Motor neuron (in vitro differentiated cells): ENCODE measurements around the gene PTPRD. TPM values are rescaled to one million over a fixed set of nuclear protein-coding genes. Genes with fewer than 3 reads are reported as not detected.

Experiments
- ATAC-seq, 8 experiments: fragments of 200-7000 bp; cut with Tn5 transposase; replicated peaks in 6 of 8; 2 replicates each; pipeline ENCODE4 v1.8.0; 2021; ENCODE audit warnings: mild to moderate bottlenecking in 8 of 8, moderate library complexity in 8 of 8
- H3K27ac ChIP-seq, 2 donors: fragments of 250-450 bp; sonication (Bioruptor Pico); 2 replicates each; pipeline ENCODE4 v1.9.0; 2021; ENCODE audit warnings: antibody characterized with exemption in 2 of 2, mild to moderate bottlenecking in 2 of 2, moderate library complexity in 1 of 2
- H3K4me1 ChIP-seq, 2 donors: fragments of 250-450 bp; sonication (Bioruptor Pico); replicated peaks in 1 of 2; 2 replicates each; pipeline ENCODE4 v1.6.1; 2021; ENCODE audit warnings: antibody characterized with exemption in 2 of 2, mild to moderate bottlenecking in 2 of 2, moderate library complexity in 1 of 2
- H3K4me3 ChIP-seq, 5 donors: fragments of 250-450 bp; sonication (Bioruptor Pico); 2 replicates each; pipeline ENCODE4 v1.9.0; 2021; ENCODE audit warnings: antibody characterized with exemption in 5 of 5, mild to moderate bottlenecking in 5 of 5, moderate library complexity in 4 of 5
- WGBS, 10 experiments: fragments of 450-650 bp; shearing (Covaris generic); methylation state at CpG; one replicate each; pipeline ENCODE4 v1.0.0; 2022; 5-methylcytosine and 5-hydroxymethylcytosine counted together
- in situ Hi-C, 9 experiments: fragments of 400-800 bp; cut with MboI; loops; one replicate each; pipeline ENCODE4 v1.15.0; 2021; ENCODE audit warnings: low sequenced_read_pairs in 9 of 9, low pct_unique_long_range_greater_than_20kb in 2 of 9; ENCODE audit not compliant: unreplicated experiment in 9 of 9
- total RNA-seq, 8 experiments: library from RNA; unstranded; fragments of 300-600 nt; gene quantifications; 2 replicates each; pipeline versions ENCODE4 v1.2.3 to v1.2.4, GENCODE V29; 2022

Gene PTPRD
- total RNA-seq, 8 experiments from 2014 or later: 0.15 to 175 (median 72.8) TPM

GRCh38 chr9:8388132-8388531 is 2224.7 kb downstream of the PTPRD start:
- ATAC-seq: no peak

GRCh38 chr9:8384091-8384490 is 2228.7 kb downstream of the PTPRD start:
- Histone ChIP-seq H3K4me1 (no peaks in the 10 kb centered on the region), H3K4me3 (no peak overlapping the region), H3K27ac (no peak overlapping the region)
- WGBS, 10 experiments: 0 to 100% (median 97%) methylated on average over 1 to 3 of the region's 3 CpGs
- ATAC-seq: no peak
- in situ Hi-C loops: no loop called here

More at GRCh38 chr9:8388132-8388531, 2224.7 kb downstream of the PTPRD start:
- Histone ChIP-seq H3K4me3 (no peak overlapping the region), H3K4me1 (no peaks in the 10 kb centered on the region), H3K27ac (no peak overlapping the region)
- 0 to 100% (median 63%) methylated on average over 1 of the region's 1 CpG; no CpG with 5 or more reads in 4 of the 10 experiments for WGBS, 10 experiments
- in situ Hi-C loops: no loop called here

DNA sequence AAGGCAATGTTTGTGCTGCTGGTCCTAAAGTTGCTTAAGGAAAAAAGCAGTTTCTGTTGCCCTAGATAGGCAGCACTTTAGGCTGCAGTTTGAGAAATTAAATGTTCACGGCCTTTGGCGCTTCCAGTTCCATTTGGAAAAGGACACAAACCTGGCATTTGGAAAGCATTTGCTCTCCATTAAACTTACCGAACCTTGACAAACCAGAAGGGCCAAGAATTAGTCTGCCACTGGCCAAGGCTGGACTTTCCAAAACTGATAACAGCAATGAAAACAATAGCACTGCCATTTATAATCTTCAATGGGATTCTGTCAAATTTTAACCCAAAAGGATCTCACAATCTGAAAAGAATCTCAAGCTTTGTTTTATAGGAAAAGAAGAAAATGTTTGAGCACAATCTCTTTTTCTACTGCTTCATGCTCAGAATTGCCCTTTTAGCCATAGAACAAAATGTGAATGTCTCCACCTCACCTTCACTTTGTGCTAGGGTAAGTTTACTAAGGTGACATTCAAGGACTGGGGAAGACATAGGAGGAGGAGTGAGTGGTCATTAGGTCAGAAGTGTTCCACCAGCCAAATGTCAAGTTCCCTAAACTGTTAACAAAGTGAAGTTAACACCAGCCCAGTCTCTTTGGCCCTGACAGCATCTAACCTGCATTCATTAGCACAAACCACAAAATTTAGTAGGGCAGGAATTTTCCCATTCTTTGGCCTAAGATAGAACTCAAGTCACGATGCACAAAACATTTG is 2229.8 kb downstream of the PTPRD start:
- no peaks in the 10 kb centered on the region for H3K4me1 ChIP-seq
- in situ Hi-C loops: no loop called here
- no peak overlapping the region for H3K4me3 ChIP-seq
- no peak for ATAC-seq
- 0 to 100% (median 83%) methylated on average over 1 to 4 of the region's 4 CpGs; no CpG with 5 or more reads in 3 of the 10 experiments for WGBS, 10 experiments
- no peak overlapping the region for H3K27ac ChIP-seq

DNA sequence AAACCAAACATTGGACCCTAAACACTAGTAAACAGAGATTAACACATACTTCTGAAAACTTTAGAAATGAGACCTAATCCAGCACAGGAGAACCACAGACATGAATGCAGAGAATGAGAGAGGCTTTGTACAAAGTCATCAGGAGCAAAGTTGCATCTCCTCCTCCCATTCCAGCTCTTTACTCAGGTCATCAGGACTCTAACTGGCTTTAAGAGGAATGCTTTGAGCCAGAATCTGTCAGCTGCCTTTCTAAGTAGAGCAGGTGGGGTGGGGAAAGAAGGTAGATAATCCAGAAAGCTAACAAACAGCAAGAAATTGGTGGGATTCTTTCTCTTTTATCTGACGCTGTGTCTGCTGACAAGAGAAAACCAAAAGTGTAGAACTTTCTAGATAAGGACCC is 2230.5 kb downstream of the PTPRD start:
- no peak for ATAC-seq
- Histone ChIP-seq H3K4me1 (no peaks in the 10 kb centered on the region), H3K27ac (no peak overlapping the region), H3K4me3 (no peak overlapping the region)
- WGBS, 10 experiments: 0 to 100% (median 58%) methylated on average over 1 of the region's 1 CpG; no CpG with 5 or more reads in 4 of the 10 experiments
- in situ Hi-C loops: no loop called here

DNA sequence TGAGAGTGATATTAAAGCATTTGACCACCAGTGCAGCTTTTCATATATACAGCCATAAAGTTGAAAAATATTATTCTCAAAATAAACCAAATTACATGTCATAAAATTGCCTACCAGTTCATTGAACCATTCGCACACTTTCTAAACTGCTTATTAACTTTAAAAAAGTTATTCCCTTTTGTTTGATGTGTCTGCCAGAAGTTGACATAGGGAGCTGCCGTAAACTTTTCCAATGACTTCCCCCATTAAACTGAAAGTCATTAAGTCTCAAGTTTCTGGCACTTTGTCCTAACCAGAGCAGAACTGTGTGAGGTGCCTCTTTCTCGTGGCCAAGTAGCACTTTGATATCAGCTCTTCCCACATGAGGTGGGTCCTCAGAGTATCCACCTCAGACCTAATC is 2231.2 kb downstream of the PTPRD start:
- 0 to 89% (median 67%) methylated on average over 1 to 3 of the region's 3 CpGs for WGBS, 10 experiments
- Histone ChIP-seq H3K4me1 (no peaks in the 10 kb centered on the region), H3K4me3 (no peak overlapping the region), H3K27ac (no peak overlapping the region)
- ATAC-seq: no peak
- in situ Hi-C loops: no loop called here

DNA sequence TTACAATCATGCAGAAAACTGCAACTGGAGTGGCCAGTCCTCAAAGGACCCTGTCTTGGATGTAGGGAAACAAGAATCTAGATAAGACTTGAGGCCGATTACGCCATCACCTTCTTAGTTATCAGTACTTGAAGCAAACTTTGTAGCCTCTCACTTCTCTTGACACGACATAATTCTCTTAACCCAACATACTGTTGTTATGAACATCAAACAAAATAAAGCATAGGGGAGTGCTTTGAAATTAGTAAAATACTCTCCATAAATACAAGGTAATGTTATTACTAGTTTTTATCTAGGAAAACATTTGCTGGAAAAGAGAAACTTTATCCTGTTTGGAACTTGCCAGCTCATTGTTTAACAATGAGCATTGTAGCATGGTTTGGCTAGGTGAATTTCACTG is 2238.3 kb downstream of the PTPRD start:
- ATAC-seq: no peak
- H3K4me1 ChIP-seq: peaks cover 0 to 7% of the 10 kb centered on the region in 2 donors
- no peak overlapping the region for H3K27ac ChIP-seq
- WGBS, 10 experiments: 35 to 100% (median 77%) methylated on average over 1 to 3 of the region's 3 CpGs; no CpG with 5 or more reads in 2 of the 10 experiments
- in situ Hi-C loops: no loop called here
- no peak overlapping the region for H3K4me3 ChIP-seq

- no peak for ATAC-seq
- WGBS, 10 experiments: 0 to 100% (median 92%) methylated on average over 1 to 2 of the region's 2 CpGs; no CpG with 5 or more reads in 3 of the 10 experiments
- no peak overlapping the region for H3K4me3 ChIP-seq
- H3K4me1 ChIP-seq: peaks cover 0 to 7% of the 10 kb centered on the region in 2 donors
- no peak overlapping the region for H3K27ac ChIP-seq
- in situ Hi-C loops: no loop called here
These were observed 2241.1 kb downstream of the PTPRD start for GRCh38 chr9:8371686-8372085.

- WGBS, 10 experiments: 0 to 100% (median 58%) methylated on average over 1 to 3 of the region's 3 CpGs
- Histone ChIP-seq H3K4me3 (no peak overlapping the region), H3K4me1 (peaks cover 0 to 7% of the 10 kb centered on the region in 2 donors), H3K27ac (no peak overlapping the region)
- in situ Hi-C loops: no loop called here
- peak in 2 of 8 experiments; percentile 47 to 60 for ATAC-seq
These were observed 2246.5 kb downstream of the PTPRD start for GRCh38 chr9:8366161-8366926.

DNA sequence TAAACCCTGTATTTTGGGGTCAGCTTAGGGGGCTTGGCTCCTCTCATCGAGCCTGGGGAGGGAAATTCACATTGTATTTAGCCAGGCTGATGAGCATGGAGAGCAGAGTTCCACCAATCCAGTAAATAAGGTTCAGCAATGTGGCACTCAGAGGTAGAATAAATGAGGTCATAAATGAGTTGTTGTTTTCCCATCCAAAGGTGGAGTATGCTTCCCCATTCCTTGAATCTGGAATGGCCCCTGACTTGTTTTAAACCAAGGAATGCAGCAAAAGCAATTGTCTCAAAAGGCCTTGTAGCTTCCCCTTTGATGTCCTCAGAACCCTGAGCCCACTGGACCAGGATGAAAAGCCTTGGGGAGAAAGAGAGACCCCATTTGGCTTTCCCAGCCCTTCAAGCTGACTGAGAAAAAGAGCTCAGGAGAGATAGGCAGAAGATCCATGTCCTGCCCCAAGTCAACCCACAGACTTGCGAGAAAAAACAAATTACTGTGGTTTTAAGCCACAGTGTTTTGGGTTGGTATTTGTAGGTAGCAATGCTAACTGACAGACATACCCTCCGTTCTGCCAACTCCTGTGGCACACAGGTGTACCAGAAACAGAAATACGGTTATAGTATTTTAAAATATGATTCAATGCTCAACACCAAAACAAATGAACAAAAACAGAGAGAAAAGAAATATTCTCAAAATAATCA is 2247.2 kb downstream of the PTPRD start:
- no peak overlapping the region for H3K4me3 ChIP-seq
- no peak for ATAC-seq
- in situ Hi-C loops: no loop called here
- no peak overlapping the region for H3K27ac ChIP-seq
- peaks cover 0 to 7% of the 10 kb centered on the region in 2 donors for H3K4me1 ChIP-seq
- 13 to 100% (median 83%) methylated on average over 1 to 3 of the region's 4 CpGs; no CpG with 5 or more reads in 2 of the 10 experiments for WGBS, 10 experiments

DNA sequence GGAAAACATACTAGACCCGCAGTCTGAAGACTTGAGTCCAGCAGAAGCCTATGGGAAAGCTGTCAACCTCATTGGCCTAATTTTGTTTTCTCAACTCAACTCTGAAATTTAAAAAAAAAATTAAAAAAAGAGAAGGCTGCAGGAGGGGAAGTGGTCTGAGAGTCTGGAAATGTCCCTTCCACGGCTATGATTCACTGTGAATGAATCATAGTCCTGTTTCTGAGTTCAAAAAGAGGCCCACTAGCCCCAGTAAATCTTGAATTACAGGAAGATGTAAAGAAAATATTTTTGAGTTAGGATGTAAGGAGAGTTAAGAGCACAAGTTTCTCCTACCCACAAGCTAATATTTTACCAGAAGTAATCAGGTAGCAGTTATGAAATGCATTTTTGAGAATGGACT is 2247.8 kb downstream of the PTPRD start:
- H3K27ac ChIP-seq: no peak overlapping the region
- no peak overlapping the region for H3K4me3 ChIP-seq
- no peak for ATAC-seq
- in situ Hi-C loops: no loop called here
- 0 to 100% (median 85%) methylated on average over 1 to 2 of the region's 2 CpGs; no CpG with 5 or more reads in 3 of the 10 experiments for WGBS, 10 experiments
- H3K4me1 ChIP-seq: peaks cover 0 to 1% of the 10 kb centered on the region in 2 donors

GRCh38 chr9:8364026-8364752 is 2248.6 kb downstream of the PTPRD start:
- no peak overlapping the region for H3K4me3 ChIP-seq
- H3K4me1 ChIP-seq: no peaks in the 10 kb centered on the region
- 22 to 100% (median 87%) methylated on average over 1 to 10 of the region's 11 CpGs for WGBS, 10 experiments
- no peak for ATAC-seq
- H3K27ac ChIP-seq: no peak overlapping the region
- in situ Hi-C loops: no loop called here

GRCh38 chr9:8362250-8362649 is 2250.6 kb downstream of the PTPRD start:
- Histone ChIP-seq H3K4me3 (no peak overlapping the region), H3K4me1 (no peaks in the 10 kb centered on the region), H3K27ac (no peak overlapping the region)
- in situ Hi-C loops: no loop called here
- no peak for ATAC-seq
- 0 to 100% (median 83%) methylated on average over 1 of the region's 1 CpG; no CpG with 5 or more reads in 1 of the 10 experiments for WGBS, 10 experiments
